Activated CD4-positive, CD25-positive, alpha-beta regulatory T cell (primary cell): ENCODE data around the gene PCARE.
A peak's percentile ranks its signal among the peaks of the same experiment; 100 is the strongest.

Experiments
- DNase-seq, 4 experiments: peaks; one replicate each; lab custom pipeline; 2025; lab: John Stamatoyannopoulos, UW

Gene PCARE

DNA sequence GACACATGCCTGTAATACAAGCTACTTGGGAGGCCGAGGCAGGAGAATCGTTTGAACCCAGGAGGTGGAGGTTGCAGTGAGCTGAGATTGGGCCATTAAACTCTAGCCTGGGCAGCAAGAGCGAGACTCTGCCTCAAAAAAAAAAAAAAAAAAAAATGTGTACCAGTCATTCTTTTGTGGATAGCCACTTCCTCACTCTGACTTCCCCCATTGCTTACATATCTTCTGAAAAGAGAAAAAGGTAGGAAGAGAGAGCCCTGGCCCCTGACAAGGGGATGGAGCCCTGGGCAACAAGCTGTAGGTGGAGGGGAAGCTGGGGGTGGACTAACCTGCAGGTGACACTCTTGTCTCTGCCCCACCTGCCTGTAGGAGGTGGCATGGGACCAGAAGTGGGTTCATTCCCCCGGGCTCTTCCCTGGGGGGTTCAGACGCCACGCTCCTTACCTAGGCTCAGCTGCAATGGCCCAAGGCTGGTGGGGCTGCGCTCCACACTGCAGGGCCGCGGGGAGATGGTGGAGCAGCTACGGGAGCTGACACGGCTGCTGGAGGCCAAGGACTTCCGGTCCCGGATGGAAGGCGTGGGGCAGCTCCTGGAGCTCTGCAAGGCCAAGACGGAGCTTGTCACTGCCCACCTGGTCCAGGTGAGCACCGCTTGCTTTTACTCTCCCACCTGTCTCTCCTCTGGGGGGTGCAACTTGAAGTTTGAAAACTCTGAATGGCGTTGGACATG, 39.1 kb downstream of the PCARE start:
- no peak for DNase-seq

DNA sequence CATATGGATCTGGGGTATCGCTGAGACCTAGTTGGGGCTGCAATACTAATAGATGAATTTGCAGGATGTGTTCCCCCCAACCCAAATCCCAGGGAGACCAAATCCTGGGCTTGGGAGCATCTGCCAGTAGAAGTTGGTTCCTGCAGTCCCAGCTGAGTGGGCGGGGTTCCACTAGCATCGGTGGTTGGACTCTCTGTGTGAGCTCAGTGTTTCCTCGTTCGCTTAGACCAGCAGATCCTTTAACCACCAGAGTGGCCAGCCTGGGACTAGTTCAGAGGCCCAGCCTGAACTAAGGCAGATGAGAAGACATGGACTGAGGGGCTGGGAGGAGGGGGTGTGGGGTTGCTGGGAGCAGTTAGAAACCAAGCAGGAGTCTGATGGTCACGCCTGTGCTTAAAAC, 40.7 kb downstream of the PCARE start:
- no peak for DNase-seq

- DNase-seq = no peak
Measured at GRCh38 chr2:29033172-29033571, 41.2 kb downstream of the PCARE start.

DNA sequence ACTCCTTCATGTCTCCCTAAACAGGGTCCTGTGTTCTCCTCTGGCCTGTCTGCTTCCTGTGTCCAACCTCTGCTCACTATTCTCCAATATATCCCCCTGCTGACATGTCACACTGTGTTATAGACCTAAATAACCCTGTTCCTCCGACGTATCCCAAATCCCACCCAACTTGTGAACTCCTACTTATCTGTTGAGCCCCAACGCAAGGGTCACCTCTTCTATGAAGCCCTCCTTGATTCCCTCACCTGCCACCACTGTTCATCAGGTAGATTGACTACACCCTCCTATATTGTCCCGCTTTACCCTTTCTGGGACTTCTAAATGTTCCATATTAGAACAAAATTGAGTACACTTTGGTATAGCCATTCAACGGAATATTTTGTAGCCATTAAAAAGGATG, 42.1 kb downstream of the PCARE start:
- DNase-seq = no peak

- DNase-seq = no peak
Measured at GRCh38 chr2:29031046-29031445, 43.3 kb downstream of the PCARE start.

DNA sequence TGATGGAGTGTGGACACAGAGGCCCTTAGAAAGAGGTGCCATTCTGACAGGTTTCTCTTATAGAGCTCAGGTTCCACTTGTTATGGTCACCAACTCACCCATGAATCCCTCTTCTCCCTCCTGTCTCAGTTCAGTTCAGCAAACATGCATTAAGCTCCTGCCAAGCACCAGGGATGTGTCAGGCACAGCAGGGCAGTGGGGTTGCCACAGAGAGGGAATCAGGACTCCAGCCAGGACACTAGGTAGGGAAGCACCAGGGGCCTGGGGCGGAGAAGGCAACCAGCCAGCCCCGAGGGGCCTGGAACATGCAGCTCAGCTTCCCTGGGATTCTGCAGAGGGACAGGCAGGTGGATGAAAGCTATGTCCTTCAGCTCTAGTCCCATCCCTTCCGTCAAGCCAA, 48.6 kb downstream of the PCARE start:
- no peak for DNase-seq

GRCh38 chr2:29024882-29025430, 49.4 kb downstream of the PCARE start:
- no peak for DNase-seq

DNA sequence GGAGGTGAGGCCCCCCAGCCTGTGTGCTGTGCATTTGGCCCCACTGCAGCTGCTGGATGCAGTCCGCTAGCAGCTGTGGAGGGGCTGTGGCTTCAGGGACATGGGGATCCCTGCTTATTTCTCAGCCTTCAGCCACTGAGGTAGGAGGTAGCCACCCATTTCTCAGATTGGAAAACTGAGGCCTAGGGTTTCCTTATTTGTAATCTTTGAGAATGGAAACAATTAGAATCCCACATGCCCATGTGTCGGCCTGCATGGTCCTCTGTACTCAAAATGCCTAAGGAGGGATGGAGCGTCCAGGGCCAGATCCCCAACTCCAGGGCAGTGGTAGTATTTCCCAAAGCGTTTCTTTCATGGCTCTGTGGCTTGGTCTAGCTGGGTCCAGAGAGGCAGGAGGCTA, 51.1 kb downstream of the PCARE start:
- DNase-seq = no peak

- DNase-seq = no peak
Measured at GRCh38 chr2:29022679-29023078, 51.6 kb downstream of the PCARE start.

- no peak for DNase-seq
Measured at GRCh38 chr2:29021886-29022285, 52.4 kb downstream of the PCARE start.

DNA sequence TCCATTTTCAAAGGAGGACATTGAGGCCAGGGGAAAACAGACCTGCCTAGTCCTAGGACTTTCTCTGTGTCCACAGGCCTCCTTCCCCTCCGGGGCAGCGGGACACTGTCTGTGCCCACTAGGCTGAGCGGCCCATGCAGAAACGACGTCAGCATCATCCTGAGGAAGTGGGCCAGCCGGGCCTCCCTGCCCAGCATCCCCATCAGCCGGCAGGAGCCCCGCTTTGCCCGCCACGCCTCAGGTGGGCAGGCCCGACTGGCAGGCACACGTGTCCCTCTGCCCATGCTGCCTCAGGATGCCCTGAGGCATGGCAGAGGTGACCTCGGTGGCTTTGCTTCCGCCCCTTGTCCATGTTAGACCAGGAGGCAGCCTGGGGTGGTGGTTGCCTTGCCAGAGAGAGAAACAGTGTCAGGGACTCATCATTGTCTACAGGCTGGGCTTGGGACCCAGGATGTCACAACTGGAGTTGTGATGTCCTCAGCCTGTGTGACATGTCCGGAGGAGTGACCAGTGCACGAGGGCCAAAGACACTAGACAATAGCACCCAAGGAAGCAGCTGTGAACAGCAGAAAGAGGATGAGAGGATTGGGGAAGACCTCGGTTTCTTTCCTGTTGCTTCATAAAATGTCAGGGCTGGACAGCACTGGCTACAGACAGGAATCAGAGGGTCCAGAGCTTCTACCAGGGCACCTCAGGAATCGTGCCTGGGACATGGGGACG, 56.4 kb downstream of the PCARE start:
- no peak for DNase-seq

DNA sequence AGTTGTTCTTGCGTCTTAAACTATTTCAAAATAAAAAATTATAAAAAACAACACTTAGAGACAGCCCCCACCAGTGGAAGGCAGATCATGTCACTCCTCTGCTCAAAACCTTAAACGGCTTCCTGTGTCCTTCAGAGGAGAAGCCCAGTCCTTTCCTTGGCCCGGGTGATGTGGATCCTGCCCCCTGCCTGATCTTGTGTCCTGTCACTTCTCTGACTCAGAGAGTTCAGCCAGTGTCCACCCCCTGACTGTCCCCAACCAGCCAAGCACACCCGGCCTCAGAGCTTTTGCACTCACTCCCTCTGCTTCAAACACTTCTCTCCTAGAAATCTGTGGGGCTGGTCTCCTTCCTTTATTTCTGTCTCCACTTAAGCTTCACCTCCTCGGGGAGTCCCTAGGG, 57.8 kb downstream of the PCARE start:
- DNase-seq = no peak

DNA sequence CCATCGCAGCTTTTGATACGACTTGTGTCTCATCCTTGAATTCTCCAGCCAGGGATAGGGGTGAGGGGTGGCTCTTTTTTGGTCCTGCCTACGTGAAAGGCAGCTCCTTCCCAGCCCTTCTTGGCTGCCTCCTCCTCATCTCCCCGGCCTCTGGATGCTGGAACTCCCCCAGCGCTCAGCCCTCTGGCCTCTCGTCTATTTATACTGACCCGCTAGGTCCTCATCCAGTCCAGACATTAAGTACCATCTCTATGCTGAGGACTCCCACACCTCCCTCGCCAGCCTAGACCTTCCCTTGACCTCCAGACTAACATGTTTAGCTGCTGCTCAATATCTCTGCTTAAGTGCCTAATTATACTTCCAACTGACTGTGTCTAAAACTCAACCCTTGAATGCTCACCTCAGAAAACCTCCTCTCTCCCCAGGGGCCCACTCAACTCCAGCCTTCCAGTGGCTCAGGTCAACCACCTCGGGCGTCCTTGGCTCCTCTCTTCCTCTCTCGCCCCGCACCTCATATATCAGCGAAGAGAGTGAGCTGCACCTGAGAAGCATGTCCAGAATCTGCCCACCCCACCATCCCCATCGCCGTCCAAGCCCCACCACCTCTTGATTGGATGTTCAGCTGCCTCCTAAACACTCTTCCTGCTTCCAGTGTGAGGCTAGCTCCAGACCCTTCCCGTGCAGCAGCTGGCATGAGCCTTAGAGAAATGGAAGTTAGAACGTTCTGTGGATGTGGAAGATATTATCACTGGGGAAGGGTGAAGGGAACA, 58.4 kb downstream of the PCARE start:
- DNase-seq = no peak

DNA sequence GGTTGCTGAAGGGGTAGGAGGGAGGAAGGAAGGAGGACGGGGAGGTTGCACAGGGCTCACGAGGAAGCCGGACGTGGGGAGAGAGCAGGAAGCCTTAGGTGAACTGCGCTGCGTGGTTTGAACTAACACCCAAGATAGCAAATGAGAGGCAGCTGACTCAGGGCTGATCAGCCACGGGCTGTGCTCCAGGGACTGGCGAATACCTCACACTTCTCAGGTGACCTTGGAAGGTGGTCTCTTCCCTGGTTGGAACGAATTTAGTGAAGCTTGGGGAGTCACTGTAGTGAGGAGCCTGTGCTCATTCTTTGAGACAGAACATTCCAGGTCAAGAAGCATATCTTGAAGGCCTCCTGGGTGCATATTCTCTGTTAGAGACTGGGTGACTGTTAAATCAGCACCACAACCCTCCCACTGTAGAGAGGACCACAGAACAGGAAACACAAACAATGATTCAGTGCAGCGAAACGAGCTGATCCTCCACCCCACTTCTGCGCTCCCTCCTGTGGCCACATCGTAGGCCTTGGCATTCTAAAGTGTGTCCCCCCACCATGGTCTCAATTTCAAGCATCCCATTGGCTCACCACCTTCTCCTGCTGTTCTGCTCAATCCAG, 59.4 kb downstream of the PCARE start:
- DNase-seq = peak in 3 of 4 experiments; percentile 31 to 56 (median 50)

- no peak for DNase-seq
Measured at GRCh38 chr2:29014331-29014730, 60.0 kb downstream of the PCARE start.

- DNase-seq = no peak
Measured at GRCh38 chr2:29013057-29013780, 61.1 kb downstream of the PCARE start.

DNA sequence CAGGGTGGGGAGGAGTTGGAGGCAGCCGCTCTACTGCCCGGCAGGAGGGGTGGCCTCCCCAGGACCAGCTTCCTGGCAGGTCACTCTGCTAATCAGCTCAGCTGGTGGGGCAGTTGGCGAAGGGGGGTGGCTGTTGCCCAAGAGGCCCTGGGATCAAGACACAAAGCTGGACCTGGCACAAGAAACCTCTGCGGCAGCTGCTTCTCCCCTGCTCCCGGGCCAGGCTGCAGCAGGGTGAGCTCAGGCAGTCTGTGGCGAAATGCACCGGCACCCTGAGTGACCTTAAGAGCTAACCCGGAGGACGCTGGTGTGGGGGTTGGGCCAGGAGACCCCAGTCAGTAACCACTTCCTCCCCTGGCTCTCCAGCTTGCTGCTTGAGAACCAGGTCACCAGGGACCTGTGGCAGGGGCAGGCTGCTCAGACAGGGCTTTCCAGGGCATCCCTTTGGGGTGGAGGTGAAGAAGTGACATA, 62.1 kb downstream of the PCARE start:
- no peak for DNase-seq
